H1 (cell line): ENCODE results near the gene C19orf47. TPM values are rescaled to one million over a fixed set of nuclear protein-coding genes. Genes with fewer than 3 reads are reported as not detected.

Experiments
- CTCF ChIA-PET: fragments of 300-600 bp; sonication (Branson Sonifier 250); formaldehyde crosslinking; loops from one replicate; lab custom pipeline; 2021; ENCODE audit not compliant: partially characterized antibody; lab: Charles Lee
- POLR2A ChIA-PET: fragments of 300-600 bp; sonication (Branson Sonifier 250); formaldehyde crosslinking; loops from one replicate; lab custom pipeline; 2021; ENCODE audit warnings: inconsistent platforms; ENCODE audit not compliant: partially characterized antibody; lab: Charles Lee
- DNase-seq, 2 experiments: peaks; one replicate each; pipeline versions ENCODE4 v3.0.0 to v3.0.0-alpha.2; 2010 to 2022; ENCODE audit warnings: low spot score in 2 of 2, low read depth in 1 of 2, mixed read lengths in 1 of 2
- FAIRE-seq: peaks from 2 replicates; lab custom pipeline; 2011; peaks lifted over from hg19 to GRCh38; lab: Jason Lieb, UNC
- H2AFZ ChIP-seq: 2 replicates; pipeline ENCODE4 v1.8.1; 2012; ENCODE audit warnings: low read length, inconsistent platforms
- H2AK5ac ChIP-seq: 2 replicates; pipeline ENCODE4 v1.6.1; 2013; ENCODE audit warnings: low read depth, low read length
- H2BK120ac ChIP-seq: replicated peaks from 2 replicates; pipeline ENCODE3; 2013; ENCODE audit warnings: low read depth, low read length, inconsistent platforms
- H2BK12ac ChIP-seq: 2 replicates; pipeline ENCODE4 v1.6.1; 2013; ENCODE audit warnings: low read depth, low read length
- H2BK15ac ChIP-seq: 2 replicates; pipeline ENCODE4 v1.6.1; 2013; ENCODE audit warnings: low read length
- H2BK20ac ChIP-seq: 2 replicates; pipeline ENCODE4 v1.6.1; 2013; ENCODE audit warnings: low read length
- H2BK5ac ChIP-seq: 2 replicates; pipeline ENCODE4 v1.6.1; 2013; ENCODE audit warnings: low read depth, low read length
- H3K14ac ChIP-seq: 2 replicates; pipeline ENCODE4 v1.6.1; 2013; ENCODE audit warnings: inconsistent platforms; ENCODE audit not compliant: insufficient read length
- H3K18ac ChIP-seq: 2 replicates; pipeline ENCODE4 v1.6.1; 2013; ENCODE audit warnings: low read length; ENCODE audit errors: extremely low read depth
- H3K23ac ChIP-seq: 2 replicates; pipeline ENCODE4 v1.6.1; 2013; ENCODE audit warnings: inconsistent platforms; ENCODE audit not compliant: insufficient read length
- H3K23me2 ChIP-seq: 2 replicates; pipeline ENCODE4 v1.6.1; 2013; ENCODE audit warnings: low read depth, low read length
- H3K27ac ChIP-seq: 2 replicates; pipeline ENCODE4 v1.6.1; 2011; ENCODE audit warnings: low read depth, low read length, inconsistent platforms
- H3K27me3 ChIP-seq, 4 experiments: replicated peaks in 1 of 4; 1 replicate in 1 of 4; 2 replicates in 3 of 4; pipeline versions ENCODE4 v1.6.1 to v1.8.1; 2011 to 2013; ENCODE audit warnings: low read length in 3 of 4, mild to moderate bottlenecking in 3 of 4, inconsistent platforms in 2 of 4, mixed read lengths in 2 of 4, moderate library complexity in 1 of 4; ENCODE audit not compliant: control insufficient read depth in 3 of 4, insufficient read depth in 3 of 4; ENCODE audit errors: extremely low read depth in 1 of 4
- H3K36me3 ChIP-seq, 4 experiments: 2 replicates each; pipeline versions ENCODE4 v1.6.1 to v1.8.1; 2011 to 2013; ENCODE audit warnings: mild to moderate bottlenecking in 4 of 4, low read length in 3 of 4, moderate library complexity in 2 of 4, control low read depth in 1 of 4, inconsistent platforms in 1 of 4; ENCODE audit not compliant: insufficient read depth in 4 of 4, control insufficient read depth in 2 of 4
- H3K4ac ChIP-seq: replicated peaks from 2 replicates; pipeline ENCODE3; 2013; ENCODE audit warnings: low read length, low read depth, mixed read lengths, inconsistent platforms; ENCODE audit not compliant: insufficient read length
- H3K4me1 ChIP-seq, 4 experiments: replicated peaks in 1 of 4; 1 replicate in 1 of 4; 2 replicates in 3 of 4; pipeline versions ENCODE4 v1.6.1 to v1.8.1; 2011 to 2013; ENCODE audit warnings: low read length in 3 of 4, inconsistent platforms in 2 of 4, mixed read lengths in 1 of 4; ENCODE audit not compliant: insufficient read depth in 4 of 4, control insufficient read depth in 3 of 4
- H3K4me2 ChIP-seq, 2 experiments: 2 replicates each; pipeline versions ENCODE4 v1.6.1 to v1.8.1; 2011 to 2013; ENCODE audit warnings: low read depth in 2 of 2, low read length in 2 of 2, control low read depth in 1 of 2, inconsistent platforms in 1 of 2, mild to moderate bottlenecking in 1 of 2; ENCODE audit not compliant: insufficient read depth in 1 of 2
- H3K4me3 ChIP-seq, 4 experiments: fragments of 200-600, 300-600 bp in 1 of 4; sonication (generic), shearing (Covaris generic), sonication (Bioruptor Twin) in 1 of 4; 2 replicates each; pipeline versions ENCODE4 v1.5.1 to v1.8.1; 2011 to 2016; ENCODE audit warnings: low read length in 4 of 4, low read depth in 3 of 4, control low read depth in 2 of 4, inconsistent platforms in 2 of 4, mild to moderate bottlenecking in 2 of 4, mixed read lengths in 1 of 4, moderate library complexity in 1 of 4; ENCODE audit not compliant: insufficient read depth in 2 of 4; ENCODE audit errors: extremely low read depth in 1 of 4
- H3K56ac ChIP-seq: replicated peaks from 2 replicates; pipeline ENCODE3; 2013; ENCODE audit warnings: low read depth, mild to moderate bottlenecking, mixed read lengths, low read length, inconsistent platforms; ENCODE audit not compliant: insufficient read length
- H3K79me1 ChIP-seq: 2 replicates; pipeline ENCODE4 v1.6.1; 2013; ENCODE audit warnings: low read depth, low read length, control low read depth
- H3K79me2 ChIP-seq, 2 experiments: 2 replicates each; pipeline versions ENCODE4 v1.6.1 to v1.8.1; 2012 to 2013; ENCODE audit warnings: low read length in 2 of 2, mild to moderate bottlenecking in 2 of 2, inconsistent platforms in 1 of 2; ENCODE audit not compliant: insufficient read depth in 2 of 2, control insufficient read depth in 1 of 2
- H3K9ac ChIP-seq, 4 experiments: replicated peaks in 1 of 4; 1 replicate in 1 of 4; 2 replicates in 3 of 4; pipeline versions ENCODE4 v1.6.1 to v1.8.1; 2011 to 2013; ENCODE audit warnings: low read depth in 3 of 4, low read length in 3 of 4, control low read depth in 2 of 4, mild to moderate bottlenecking in 2 of 4, moderate library complexity in 2 of 4, inconsistent platforms in 1 of 4; ENCODE audit errors: extremely low read depth in 1 of 4
- H3K9me3 ChIP-seq, 2 experiments: 2 replicates each; pipeline versions ENCODE4 v1.6.1 to v1.8.1; 2012 to 2013; ENCODE audit warnings: mild to moderate bottlenecking in 2 of 2, moderate library complexity in 2 of 2, control low read depth in 1 of 2, inconsistent platforms in 1 of 2, low read depth in 1 of 2, low read length in 1 of 2, mixed read lengths in 1 of 2; ENCODE audit not compliant: insufficient read depth in 2 of 2
- H4K20me1 ChIP-seq, 2 experiments: replicated peaks in 1 of 2; 2 replicates each; pipeline versions ENCODE3 to v1.8.1; 2011 to 2013; ENCODE audit warnings: inconsistent platforms in 2 of 2, low read length in 2 of 2, mild to moderate bottlenecking in 1 of 2; ENCODE audit not compliant: insufficient read depth in 2 of 2, control insufficient read depth in 1 of 2
- H4K5ac ChIP-seq: 2 replicates; pipeline ENCODE4 v1.6.1; 2013; ENCODE audit warnings: low read length, low read depth, mixed read lengths, inconsistent platforms; ENCODE audit not compliant: insufficient read length
- H4K8ac ChIP-seq: 2 replicates; pipeline ENCODE4 v1.8.0; 2013; ENCODE audit warnings: mild to moderate bottlenecking, moderate library complexity, low read length, inconsistent platforms; ENCODE audit not compliant: insufficient read depth; ENCODE audit errors: extremely low read depth
- H4K91ac ChIP-seq: replicated peaks from 2 replicates; pipeline ENCODE3; 2013; ENCODE audit warnings: low read length, mixed read lengths, inconsistent platforms; ENCODE audit not compliant: insufficient read length
- BRCA1 ChIP-seq: IDR thresholded peaks from 2 replicates; pipeline ENCODE4 v1.6.1; 2012; ENCODE audit warnings: low read depth, low read length, improper control_type of control experiment
- CHD1 ChIP-seq: IDR thresholded peaks from 2 replicates; pipeline ENCODE4 v1.6.1; 2012; ENCODE audit warnings: low read depth, low read length, improper control_type of control experiment
- CHD2 ChIP-seq: IDR thresholded peaks from 2 replicates; pipeline ENCODE4 v1.6.1; 2012; ENCODE audit warnings: low read length, improper control_type of control experiment
- SIX5 ChIP-seq: IDR thresholded peaks from 2 replicates; pipeline ENCODE4 v1.6.1; 2011; ENCODE audit warnings: mild to moderate bottlenecking, low read depth, low read length
- SP2 ChIP-seq: IDR thresholded peaks from 2 replicates; pipeline ENCODE4 v1.6.1; 2012; ENCODE audit warnings: mild to moderate bottlenecking, low read length, inconsistent platforms
- TEAD4 ChIP-seq: IDR thresholded peaks from 2 replicates; pipeline ENCODE4 v1.6.1; 2012; ENCODE audit warnings: low read depth, low read length, inconsistent platforms, mixed read lengths
- ZNF274 ChIP-seq: IDR thresholded peaks from 2 replicates; pipeline ENCODE4 v1.7.0; 2012; ENCODE audit warnings: low read length, borderline replicate concordance; ENCODE audit errors: extremely low read depth
- WGBS, 2 experiments: shearing (Covaris generic) in 1 of 2; methylation state at CpG; one replicate each; pipeline versions ENCODE4 v1.1.6 to v1.1.7; 2013 to 2015; ENCODE audit warnings: low lambda C conversion rate in 2 of 2, mixed read lengths in 2 of 2, inconsistent platforms in 1 of 2, low coverage in 1 of 2, missing lambda C conversion rate in 1 of 2; ENCODE audit not compliant: insufficient replicate concordance in 2 of 2, insufficient coverage in 1 of 2, insufficient read length in 1 of 2; ENCODE audit errors: extremely low coverage in 1 of 2, missing lambda C conversion rate in 1 of 2; 5-methylcytosine and 5-hydroxymethylcytosine counted together
- polyA plus RNA-seq, 7 experiments: library from polyadenylated mRNA; depleted of rRNA in 3 of 7; stranded (reverse) in 5 of 7; unstranded in 2 of 7; fragments of >200 nt in 5 of 7; fragments of 200-250 nt in 2 of 7; gene quantifications; 1 replicate in 5 of 7; 2 replicates in 1 of 7; 4 replicates in 1 of 7; pipeline versions ENCODE4 v1.2.1 to v1.2.3, GENCODE V29; 2011 to 2013; ENCODE audit warnings: missing spikeins in 2 of 7, mixed read lengths in 2 of 7
- total RNA-seq: library from RNA; stranded (reverse); fragmentation: NEBNext Ultra II Directional; extraction: Animal tissue kit (Norgen Biotek cat#: 25700); gene quantifications from 2 replicates; pipeline ENCODE4 v1.2.1, GENCODE V29; 2021
- TF ChIP-seq, protein P1 (sequence below), 3 experiments: IDR thresholded peaks; 1 replicate in 2 of 3; 2 replicates in 1 of 3; pipeline versions ENCODE4 v1.5.1 to v1.6.1; 2011; ENCODE audit warnings: low read length in 3 of 3, mild to moderate bottlenecking in 3 of 3, inconsistent platforms in 2 of 3, low read depth in 1 of 3, moderate library complexity in 1 of 3; ENCODE audit not compliant: insufficient read depth in 1 of 3; ENCODE audit errors: control extremely low read depth in 1 of 3
- TF ChIP-seq, protein P2 (sequence below): IDR thresholded peaks from 2 replicates; pipeline ENCODE4 v1.6.1; 2012; ENCODE audit warnings: low read length, inconsistent platforms

C19orf47 gene
- total and polyA plus RNA-seq, 2 of the 8 experiments (the other 6 are each of a cell fraction or from before 2014, with no cell fraction given), result 17.8 to 27.3 TPM

DNA sequence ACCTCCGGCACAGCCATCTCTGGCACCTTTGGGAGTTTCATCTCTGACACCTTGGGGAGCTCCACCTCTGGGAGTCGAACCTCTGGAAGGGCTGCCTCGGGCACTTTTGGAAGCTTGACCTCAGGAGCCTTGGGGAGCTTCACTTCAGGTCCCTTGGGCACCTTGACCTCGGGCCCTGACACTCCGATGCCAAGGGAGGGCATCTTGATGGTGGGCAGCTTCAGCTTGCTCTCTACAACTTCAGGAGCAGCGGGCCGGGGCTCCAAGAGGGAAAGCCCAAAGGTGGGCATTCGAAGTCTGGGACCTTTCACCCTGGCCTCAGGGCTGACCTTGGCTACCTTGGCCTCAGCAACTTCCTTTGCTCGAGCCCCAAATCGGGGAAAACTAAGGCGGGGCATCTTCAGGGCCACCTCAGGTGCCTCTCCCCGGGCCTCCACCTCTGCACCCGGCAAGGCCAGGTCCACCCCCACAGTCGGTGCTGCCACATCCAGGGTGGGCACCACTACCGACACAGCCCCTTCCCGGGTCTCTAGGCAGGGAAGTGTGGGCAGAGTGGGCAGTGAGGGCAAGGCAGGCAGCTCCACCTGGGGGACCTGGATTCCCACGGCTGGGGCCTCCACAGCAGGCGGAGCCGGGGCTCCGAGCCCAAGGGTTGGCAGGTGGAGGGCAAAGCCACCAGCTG lies 48.8 kb upstream of the C19orf47 start:
- Histone ChIP-seq H3K27me3 (peaks cover 0 to 8% (median 5%) of the 10 kb centered on the region in 4 experiments; a peak in 6 of 7 replicates), H3K4me2 (no peak overlapping the region), H4K8ac (no peak overlapping the region), H3K27ac (no peak overlapping the region), H3K9ac (no peak overlapping the region), H2BK120ac (no peak overlapping the region), H3K79me1 (no peaks in the 10 kb centered on the region), H3K9me3 (no peaks in the 10 kb centered on the region), H2BK12ac (no peak overlapping the region), H3K4me3 (no peak overlapping the region), H3K4me1 (peaks cover 0 to 5% (median 4%) of the 10 kb centered on the region in 4 experiments; a peak in 5 of 7 replicates), H3K14ac (no peak overlapping the region), H3K23ac (no peak overlapping the region), H3K56ac (no peak overlapping the region), H3K4ac (no peak overlapping the region), H3K18ac (no peak overlapping the region), H3K79me2 (no peaks in the 10 kb centered on the region), H2AK5ac (no peak overlapping the region), H4K5ac (no peak overlapping the region), H4K91ac (no peak overlapping the region), H2BK5ac (no peak overlapping the region), H2AFZ (no peak overlapping the region), H2BK20ac (no peak overlapping the region), H2BK15ac (no peak overlapping the region; the same call in 1 of the 2 replicates), H4K20me1 (peaks cover 0 to 1% of the 10 kb centered on the region in 2 experiments), H3K36me3 (no peaks in the 10 kb centered on the region), H3K23me2 (peaks cover 3% of the 10 kb centered on the region; the same call in 1 of the 2 replicates)
- CTCF ChIA-PET, result interaction anchor here (0.7 to 2.5 kb wide), 10 partner anchors 9 to 257 kb away, joined by 3 to 12 read pairs (median 3); no protein-coding TSS in a partner anchor
- POLR2A ChIA-PET, result interaction anchor here (0.7 to 5.4 kb wide), 5 partner anchors 11 to 36 kb away, joined by 3 to 24 read pairs (median 4); no protein-coding TSS in a partner anchor
- DNase-seq (no peak), FAIRE-seq (no peak)
- 88% methylated on average over 15 of the region's 20 CpGs; no CpG with 5 or more reads in 1 of the 2 experiments for WGBS, 2 experiments
- TF ChIP-seq CHD1 (no peak), CHD2 (no peak), BRCA1 (no peak), ZNF274 (no peak), SP2 (no peak), SIX5 (no peak), TEAD4 (no peak)
- TF ChIP-seq, protein P1, sequence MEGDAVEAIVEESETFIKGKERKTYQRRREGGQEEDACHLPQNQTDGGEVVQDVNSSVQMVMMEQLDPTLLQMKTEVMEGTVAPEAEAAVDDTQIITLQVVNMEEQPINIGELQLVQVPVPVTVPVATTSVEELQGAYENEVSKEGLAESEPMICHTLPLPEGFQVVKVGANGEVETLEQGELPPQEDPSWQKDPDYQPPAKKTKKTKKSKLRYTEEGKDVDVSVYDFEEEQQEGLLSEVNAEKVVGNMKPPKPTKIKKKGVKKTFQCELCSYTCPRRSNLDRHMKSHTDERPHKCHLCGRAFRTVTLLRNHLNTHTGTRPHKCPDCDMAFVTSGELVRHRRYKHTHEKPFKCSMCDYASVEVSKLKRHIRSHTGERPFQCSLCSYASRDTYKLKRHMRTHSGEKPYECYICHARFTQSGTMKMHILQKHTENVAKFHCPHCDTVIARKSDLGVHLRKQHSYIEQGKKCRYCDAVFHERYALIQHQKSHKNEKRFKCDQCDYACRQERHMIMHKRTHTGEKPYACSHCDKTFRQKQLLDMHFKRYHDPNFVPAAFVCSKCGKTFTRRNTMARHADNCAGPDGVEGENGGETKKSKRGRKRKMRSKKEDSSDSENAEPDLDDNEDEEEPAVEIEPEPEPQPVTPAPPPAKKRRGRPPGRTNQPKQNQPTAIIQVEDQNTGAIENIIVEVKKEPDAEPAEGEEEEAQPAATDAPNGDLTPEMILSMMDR (IDR thresholded peaks at IDR 0.05; ENCODE audit: control extremely low read depth in 1 of 3, insufficient read depth in 1 of 3, low read depth in 1 of 3, low read length in 3 of 3), result no peak
- TF ChIP-seq, protein P2, sequence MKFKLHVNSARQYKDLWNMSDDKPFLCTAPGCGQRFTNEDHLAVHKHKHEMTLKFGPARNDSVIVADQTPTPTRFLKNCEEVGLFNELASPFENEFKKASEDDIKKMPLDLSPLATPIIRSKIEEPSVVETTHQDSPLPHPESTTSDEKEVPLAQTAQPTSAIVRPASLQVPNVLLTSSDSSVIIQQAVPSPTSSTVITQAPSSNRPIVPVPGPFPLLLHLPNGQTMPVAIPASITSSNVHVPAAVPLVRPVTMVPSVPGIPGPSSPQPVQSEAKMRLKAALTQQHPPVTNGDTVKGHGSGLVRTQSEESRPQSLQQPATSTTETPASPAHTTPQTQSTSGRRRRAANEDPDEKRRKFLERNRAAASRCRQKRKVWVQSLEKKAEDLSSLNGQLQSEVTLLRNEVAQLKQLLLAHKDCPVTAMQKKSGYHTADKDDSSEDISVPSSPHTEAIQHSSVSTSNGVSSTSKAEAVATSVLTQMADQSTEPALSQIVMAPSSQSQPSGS, result no peak
